Head of caudate nucleus (tissue), 42 donors: ENCODE results near the gene L3MBTL2.
"Not testable (repeated sequence)": the region's sequence is repeated elsewhere in the genome, so short reads cannot be mapped to it uniquely, and the experiment has no call there.

ENCODE experiments used
- DNase-seq, 42 donors: peaks; one replicate each; pipeline versions ENCODE4 v3.0.0 to v3.0.0-alpha.2; 2020 to 2021; ENCODE audit warnings: mixed read lengths in 7 of 42
- intact Hi-C: fragments of 100-400 bp; cut with DNase I; formaldehyde crosslinking; loops from one replicate; pipeline ENCODE4 v1.15.0; 2022

The L3MBTL2 gene

GRCh38 chr22:41204992-41205900 lies at the start of gene L3MBTL2:
L3MBTL2 (plus strand) TSS chr22:41205312; CDS start chr22:41205363, 51 bp downstream.
- DNase-seq: peak; percentile 97 to 100 (median 100)
- intact Hi-C loops: no loop called here

DNA sequence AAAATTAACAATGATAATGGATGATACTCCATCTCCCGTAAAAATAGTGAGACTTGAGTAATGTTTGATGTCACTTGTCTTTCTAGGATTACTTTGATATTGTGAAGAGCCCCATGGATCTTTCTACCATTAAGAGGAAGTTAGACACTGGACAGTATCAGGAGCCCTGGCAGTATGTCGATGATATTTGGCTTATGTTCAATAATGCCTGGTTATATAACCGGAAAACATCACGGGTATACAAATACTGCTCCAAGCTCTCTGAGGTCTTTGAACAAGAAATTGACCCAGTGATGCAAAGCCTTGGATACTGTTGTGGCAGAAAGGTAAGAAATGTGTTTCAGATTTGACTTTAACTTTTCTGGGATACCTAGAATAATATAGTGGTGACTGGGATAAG lies 48.0 kb upstream of the L3MBTL2 start:
- no peak for DNase-seq
- intact Hi-C loops: no loop called here

GRCh38 chr22:41169157-41169556 lies 36.0 kb upstream of the L3MBTL2 start:
- intact Hi-C loops: no loop called here
- DNase-seq: peak in 19 of 42 donors; percentile 20 to 82 (median 36)

GRCh38 chr22:41171996-41172395 lies 33.1 kb upstream of the L3MBTL2 start:
- DNase-seq: no peak
- intact Hi-C loops: no loop called here

DNA sequence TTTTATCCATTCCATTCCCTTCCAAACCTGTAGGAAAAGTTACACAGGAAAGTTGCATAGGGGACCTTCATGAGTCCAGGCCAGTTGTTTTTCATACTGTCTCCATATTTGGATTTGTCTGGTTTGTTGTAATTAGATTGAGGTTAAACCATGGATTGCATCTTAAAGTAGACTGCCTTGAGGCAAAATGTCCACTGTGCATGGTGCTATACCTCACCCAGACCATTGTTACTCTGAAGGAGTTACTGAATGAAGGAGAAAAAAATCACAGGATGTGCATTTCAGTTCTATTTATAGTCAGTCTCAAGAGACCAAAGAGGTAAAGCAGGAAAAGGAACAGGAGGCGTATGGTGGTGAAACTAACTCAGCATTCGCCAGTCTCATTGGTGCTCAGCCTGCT lies 29.6 kb upstream of the L3MBTL2 start:
- intact Hi-C loops: no loop called here
- no peak for DNase-seq

- intact Hi-C loops: no loop called here
- DNase-seq: peak in 2 of 42 donors; percentile 15 to 26
These were observed 28.0 kb upstream of the L3MBTL2 start for GRCh38 chr22:41177040-41177621.

- no peak for DNase-seq
- intact Hi-C loops: no loop called here
These were observed 27.3 kb upstream of the L3MBTL2 start for GRCh38 chr22:41177622-41178424.

GRCh38 chr22:41178425-41178975 lies 26.6 kb upstream of the L3MBTL2 start:
- peak in 41 of 42 donors; percentile 42 to 91 (median 74) for DNase-seq
- intact Hi-C loops: no loop called here

DNA sequence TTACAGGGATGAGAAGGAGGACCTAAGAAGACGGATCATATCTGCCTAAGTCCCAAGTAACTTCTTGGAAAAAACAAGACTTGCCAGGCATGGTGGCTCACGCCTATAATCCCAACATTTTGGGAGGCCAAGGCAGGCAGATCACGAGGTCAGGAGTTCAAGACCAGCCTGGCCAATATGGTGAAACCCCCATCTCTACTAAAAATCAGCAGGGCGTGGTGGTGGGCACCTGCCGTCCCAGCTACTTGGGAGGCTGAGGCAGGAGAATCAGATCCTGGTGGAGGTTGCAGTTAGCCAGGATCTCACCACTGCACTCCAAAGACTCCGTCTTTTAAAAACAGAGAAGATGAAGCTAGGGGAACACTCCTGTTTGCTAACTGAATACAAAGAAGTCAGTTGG lies 24.8 kb upstream of the L3MBTL2 start:
- DNase-seq, intact Hi-C loops: not testable (repeated sequence)

DNA sequence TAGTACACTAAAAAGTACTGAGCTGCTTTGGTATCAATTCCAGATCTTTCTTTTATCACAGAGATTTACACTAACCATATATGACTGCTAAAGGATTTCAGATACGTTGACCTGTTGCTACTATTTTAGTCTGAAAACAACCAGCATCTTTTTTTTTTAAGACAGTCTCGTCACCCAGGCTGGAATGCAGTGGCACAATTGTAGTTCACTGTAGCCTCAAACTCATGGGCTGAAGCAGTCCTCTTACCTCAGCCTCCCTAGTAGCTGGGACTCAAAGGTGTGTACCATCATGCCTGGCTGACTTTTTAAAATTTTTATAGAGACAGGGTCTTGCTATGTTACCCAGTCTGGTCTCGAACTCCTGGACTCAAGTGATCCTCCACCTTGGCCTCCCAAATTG lies 24.2 kb upstream of the L3MBTL2 start:
- DNase-seq: no peak
- intact Hi-C loops: no loop called here

GRCh38 chr22:41181349-41182241 lies 23.5 kb upstream of the L3MBTL2 start:
- DNase-seq: no peak
- intact Hi-C loops: no loop called here

DNA sequence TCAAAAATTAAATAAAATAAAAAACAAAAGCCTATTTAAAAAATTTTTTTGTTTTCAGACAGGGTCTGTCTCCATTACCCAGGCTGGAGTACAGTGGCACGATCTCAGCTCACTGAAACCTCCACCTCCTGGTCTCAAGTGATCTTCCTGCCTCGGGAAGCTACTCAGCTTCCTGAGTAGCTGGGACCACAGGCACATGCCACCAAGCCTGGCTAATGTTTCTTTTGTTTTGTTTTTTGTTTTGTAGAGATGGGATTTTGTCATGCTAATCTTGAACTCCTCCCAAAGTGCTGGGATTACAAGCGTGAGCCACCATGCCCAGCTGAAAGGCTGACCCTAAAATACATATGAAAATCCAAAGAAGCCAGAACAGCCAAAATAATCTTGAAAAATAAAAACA lies 20.4 kb upstream of the L3MBTL2 start:
- no peak for DNase-seq
- intact Hi-C loops: no loop called here

- no peak for DNase-seq
- intact Hi-C loops: loop anchor here (10.0 kb wide), 1 partner anchor 97 kb away; the partner anchor contains the start of gene EP300
These were observed 13.6 kb upstream of the L3MBTL2 start for GRCh38 chr22:41191467-41191866.

DNA sequence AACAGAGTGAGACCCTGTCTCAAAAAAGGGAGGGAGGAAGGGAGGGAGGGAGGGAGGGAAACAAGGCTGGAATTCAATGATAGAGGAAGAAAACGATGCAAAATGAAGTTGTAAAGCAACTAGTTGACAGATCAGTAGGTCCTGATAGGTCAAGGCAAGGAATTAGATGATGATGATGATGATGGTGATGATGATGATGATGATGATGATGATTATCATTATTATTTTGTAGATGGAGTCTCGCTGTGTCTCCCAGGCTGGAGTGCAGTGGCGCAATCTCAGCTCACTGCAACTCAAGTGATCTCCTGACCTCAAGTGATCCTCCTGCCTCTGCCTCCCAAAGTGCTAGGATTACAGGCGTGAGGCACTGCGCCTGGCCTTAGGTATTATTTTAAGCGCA lies 11.3 kb upstream of the L3MBTL2 start:
- peak in 1 of 42 donors; percentile 19 for DNase-seq
- intact Hi-C loops: loop anchor here (10.0 kb wide), 1 partner anchor 99 kb away; the partner anchor contains the start of gene EP300

DNA sequence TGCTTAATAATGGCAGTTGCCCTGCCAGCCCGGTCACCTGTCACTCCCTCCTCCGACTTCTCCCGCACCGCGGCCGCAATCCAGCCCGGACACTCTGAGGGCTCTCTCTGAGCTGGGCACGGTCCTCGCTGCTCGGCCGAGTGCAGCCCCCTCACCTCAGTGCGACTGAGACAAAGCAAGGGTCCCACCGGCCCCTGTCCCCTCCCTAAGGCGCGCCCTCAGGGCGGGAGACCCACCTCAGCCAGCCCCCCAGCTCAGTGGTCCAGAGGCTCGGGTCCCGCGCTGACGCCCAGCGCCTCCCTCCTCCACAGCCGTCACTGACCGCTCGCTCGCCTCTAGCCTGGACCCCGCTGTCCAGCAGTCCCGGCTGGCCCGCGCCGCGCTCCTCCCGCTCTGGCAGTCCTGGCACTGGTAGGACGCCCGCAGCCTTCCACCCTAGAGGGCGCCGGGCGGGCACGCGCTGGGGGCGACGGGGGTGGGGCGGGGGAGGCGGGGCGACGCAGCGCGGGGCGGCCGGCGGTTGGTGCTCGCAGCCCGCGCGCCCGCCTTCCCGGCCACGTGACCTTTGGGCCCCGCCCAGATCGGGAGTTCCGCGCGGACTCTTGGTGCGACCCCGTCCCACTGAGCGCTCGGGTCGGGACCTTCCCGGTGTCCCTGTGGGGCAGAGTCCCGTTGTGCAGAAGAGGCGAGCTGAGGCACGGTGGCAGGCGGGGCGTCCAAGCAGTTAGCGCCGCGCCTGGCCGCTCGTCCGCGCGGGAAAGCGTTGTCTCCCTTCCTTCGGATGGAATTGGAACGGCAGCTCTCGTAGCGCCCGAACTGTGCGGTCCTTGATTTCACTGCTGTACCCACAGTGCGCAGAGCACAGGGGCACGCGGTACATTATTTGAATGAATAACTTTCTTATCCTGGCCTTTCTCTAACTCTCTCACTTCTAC lies 7.8 kb upstream of the L3MBTL2 start:
- intact Hi-C loops: loop anchor here (10.0 kb wide), 1 partner anchor 103 kb away; the partner anchor contains the start of gene EP300
- DNase-seq: peak; percentile 68 to 96 (median 90)

GRCh38 chr22:41198027-41198580 lies 7.0 kb upstream of the L3MBTL2 start:
- intact Hi-C loops: loop anchor here (10.0 kb wide), 1 partner anchor 103 kb away; the partner anchor contains the start of gene EP300
- DNase-seq: peak in 37 of 42 donors; percentile 39 to 82 (median 63)

- intact Hi-C loops: no loop called here
These were observed 4.0 kb upstream of the L3MBTL2 start for GRCh38 chr22:41201141-41201540.

More at GRCh38 chr22:41201141-41201540, 4.0 kb upstream of the L3MBTL2 start:
- no peak for DNase-seq
